ENCODE data around the gene BMAL2.

BMAL2 gene

GRCh38 chr12:27347779-27348178 is 15.1 kb downstream of the BMAL2 start:
- ATAC-seq = no peak
- TF ChIP-seq BACH2 (CRISPR knock-in tag; IDR thresholded peaks at IDR 0.05; ENCODE audit: borderline replicate concordance) (no peak), ZC3H10 (CRISPR knock-in tag; IDR thresholded peaks at IDR 0.05) (no peak), RARB (CRISPR knock-in tag; IDR thresholded peaks at IDR 0.05) (no peak), ZNF8 (CRISPR knock-in tag; IDR thresholded peaks at IDR 0.05) (no peak), SNAI2 (CRISPR knock-in tag; IDR thresholded peaks at IDR 0.05) (no peak), POU6F1 (CRISPR knock-in tag; IDR thresholded peaks at IDR 0.05; ENCODE audit: borderline replicate concordance, low read depth) (no peak), ZFP30 (CRISPR knock-in tag; IDR thresholded peaks at IDR 0.05) (no peak), GLIS3 (CRISPR knock-in tag; IDR thresholded peaks at IDR 0.05) (no peak), ZNF70 (CRISPR knock-in tag; IDR thresholded peaks at IDR 0.05) (no peak), CREB5 (CRISPR knock-in tag; IDR thresholded peaks at IDR 0.05; ENCODE audit: low read depth) (no peak), ESRRG (CRISPR knock-in tag; IDR thresholded peaks at IDR 0.05) (no peak), ISL1 (CRISPR knock-in tag; IDR thresholded peaks at IDR 0.05) (no peak), ZNF565 (CRISPR knock-in tag; conservative IDR thresholded peaks at IDR 0.05; ENCODE audit: low read depth) (no peak), ZFP3 (CRISPR knock-in tag; IDR thresholded peaks at IDR 0.05) (no peak), TCF4 (CRISPR knock-in tag; IDR thresholded peaks at IDR 0.05; ENCODE audit: borderline replicate concordance) (no peak), PATZ1 (CRISPR knock-in tag; IDR thresholded peaks at IDR 0.05; ENCODE audit: borderline replicate concordance) (no peak), CSRNP3 (CRISPR knock-in tag; IDR thresholded peaks at IDR 0.05) (no peak), TSHZ2 (CRISPR knock-in tag; IDR thresholded peaks at IDR 0.05) (no peak)

GRCh38 chr12:27351476-27351875 is 18.8 kb downstream of the BMAL2 start:
- ATAC-seq = no peak
- TF ChIP-seq ESRRG (CRISPR knock-in tag; IDR thresholded peaks at IDR 0.05) (no peak), SNAI2 (CRISPR knock-in tag; IDR thresholded peaks at IDR 0.05) (no peak), CSDC2 (CRISPR knock-in tag; IDR thresholded peaks at IDR 0.05) (no peak), ZNF565 (CRISPR knock-in tag; conservative IDR thresholded peaks at IDR 0.05; ENCODE audit: low read depth) (no peak), ZNF8 (CRISPR knock-in tag; IDR thresholded peaks at IDR 0.05) (no peak), RARB (CRISPR knock-in tag; IDR thresholded peaks at IDR 0.05) (no peak), ISL1 (CRISPR knock-in tag; IDR thresholded peaks at IDR 0.05) (no peak), ZFP30 (CRISPR knock-in tag; IDR thresholded peaks at IDR 0.05) (no peak), TOX (CRISPR knock-in tag; IDR thresholded peaks at IDR 0.05; ENCODE audit: borderline replicate concordance) (no peak), ZNF70 (CRISPR knock-in tag; IDR thresholded peaks at IDR 0.05) (no peak), PPARA (CRISPR knock-in tag; IDR thresholded peaks at IDR 0.05; ENCODE audit: borderline replicate concordance) (no peak), CSRNP3 (CRISPR knock-in tag; IDR thresholded peaks at IDR 0.05) (no peak), ARNTL (CRISPR knock-in tag; IDR thresholded peaks at IDR 0.05; ENCODE audit: borderline replicate concordance, low read depth) (no peak), TCF4 (CRISPR knock-in tag; IDR thresholded peaks at IDR 0.05; ENCODE audit: borderline replicate concordance) (no peak), TSHZ2 (CRISPR knock-in tag; IDR thresholded peaks at IDR 0.05) (no peak), GLIS3 (CRISPR knock-in tag; IDR thresholded peaks at IDR 0.05) (no peak), OSR1 (CRISPR knock-in tag; IDR thresholded peaks at IDR 0.05) (no peak), PATZ1 (CRISPR knock-in tag; IDR thresholded peaks at IDR 0.05; ENCODE audit: borderline replicate concordance) (no peak)
